Measurements from ENCODE around the gene TTC7B.

TTC7B gene

DNA sequence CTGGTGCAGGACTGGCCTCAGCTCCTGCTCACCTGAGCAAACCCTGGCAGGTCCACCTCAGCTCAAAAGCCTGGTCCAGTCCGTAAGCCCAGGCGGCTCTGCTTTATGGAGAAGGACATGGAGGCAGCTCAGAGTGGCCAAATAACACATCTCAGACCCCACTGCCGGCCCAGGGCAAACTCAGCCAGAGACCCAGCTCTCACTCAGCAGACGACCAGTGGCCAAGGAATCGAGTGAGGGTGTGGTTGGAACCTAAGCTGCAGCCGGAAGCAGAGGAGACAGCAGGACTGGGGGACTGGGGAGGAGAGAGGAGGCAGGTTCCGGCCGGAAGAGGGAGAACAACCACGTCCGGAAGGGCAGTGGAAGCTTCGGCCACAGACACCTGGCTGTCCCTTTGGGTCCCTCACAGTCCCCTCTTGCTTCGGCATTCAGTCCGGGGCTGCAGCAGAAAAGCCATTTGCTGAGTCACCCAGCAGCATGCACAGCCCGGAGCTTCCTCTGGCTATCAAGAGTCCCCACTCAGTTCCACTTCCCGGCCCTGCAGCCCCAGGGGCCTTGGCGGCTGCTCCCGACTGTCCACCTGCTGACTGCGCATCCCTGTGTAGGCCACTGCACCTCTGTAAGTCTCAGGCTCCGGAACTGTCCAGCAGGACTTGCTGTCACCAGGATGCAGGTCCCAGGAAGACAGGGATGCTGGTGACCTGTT is 315.4 kb downstream of the TTC7B start:
- no peak for DNase-seq

DNA sequence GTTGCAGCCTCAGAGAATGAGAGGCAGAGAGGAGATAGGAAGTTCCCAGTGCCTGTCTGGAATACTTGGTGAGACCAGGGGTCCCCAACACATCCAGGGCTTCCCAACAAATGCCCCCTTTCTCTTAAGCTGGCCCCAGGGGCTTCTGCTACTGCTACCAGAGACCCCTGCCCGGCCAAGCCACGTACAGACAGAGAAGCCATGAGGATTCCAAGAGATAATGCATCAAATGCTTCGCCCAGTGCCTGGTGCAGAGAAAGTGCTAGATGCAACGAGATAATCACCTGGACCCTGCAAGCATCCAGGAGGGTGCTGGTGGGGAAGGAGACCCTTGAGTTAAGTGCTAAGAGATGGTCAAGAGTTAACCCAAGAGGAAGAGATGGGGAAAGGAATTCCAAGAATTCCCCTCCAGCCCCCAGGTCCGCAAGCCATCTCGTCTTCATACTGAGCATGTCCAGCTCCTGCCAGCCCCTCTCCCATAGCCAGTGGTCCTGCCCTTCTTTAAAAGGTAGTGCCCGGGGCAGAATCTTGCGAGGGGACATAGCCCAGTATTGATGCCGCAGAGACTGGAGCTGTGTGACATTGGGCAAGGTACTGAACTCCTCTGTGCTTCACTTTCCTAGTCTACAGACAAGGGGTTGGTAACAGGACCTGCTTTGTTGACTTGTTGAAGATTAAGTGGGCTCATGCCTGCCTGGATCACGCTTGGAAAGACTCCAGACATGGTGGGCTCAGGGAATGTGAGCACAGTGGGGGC is 316.1 kb downstream of the TTC7B start:
- DNase-seq: no peak

DNA sequence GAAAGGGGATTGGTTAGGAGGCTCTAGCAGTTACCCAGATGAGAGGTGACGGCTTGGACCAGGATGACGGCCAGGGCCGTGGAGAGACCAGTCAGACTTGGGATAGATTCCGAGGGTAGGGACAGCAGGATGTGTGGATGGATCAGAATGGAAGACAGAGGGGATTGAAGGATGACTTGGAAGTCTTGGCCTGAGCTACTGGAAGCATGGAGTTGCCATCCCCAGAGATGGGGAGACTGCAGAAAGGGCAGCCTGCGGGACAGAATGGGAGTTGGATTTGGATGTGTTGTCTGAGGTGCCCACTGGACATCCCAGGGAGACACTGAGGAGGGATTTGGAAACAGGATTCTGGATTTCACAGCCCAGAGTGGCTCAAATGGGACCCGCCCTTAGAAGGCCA is 317.1 kb downstream of the TTC7B start:
- no peak for DNase-seq

GRCh38 chr14:90498198-90498597 is 318.0 kb downstream of the TTC7B start:
- no peak for DNase-seq

DNA sequence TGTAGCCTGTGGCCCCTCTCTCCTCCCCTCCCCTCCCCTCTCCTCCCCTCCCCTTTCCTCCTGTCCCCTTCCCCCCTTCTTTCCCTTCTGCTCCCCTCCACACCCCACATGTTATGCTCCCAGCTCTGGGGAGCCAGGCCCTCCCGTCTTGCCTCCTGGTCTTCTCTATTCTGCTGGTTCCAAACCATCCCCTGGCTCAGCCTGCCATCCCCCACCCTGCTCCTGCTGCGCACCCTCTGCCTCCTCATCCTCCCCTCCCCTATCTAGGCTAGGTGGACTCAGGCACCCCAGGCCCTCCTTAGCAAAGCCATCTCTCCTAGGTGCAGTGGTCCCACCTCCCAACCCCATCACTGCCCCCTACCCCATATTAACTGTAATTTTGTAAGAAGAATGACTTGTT is 319.9 kb downstream of the TTC7B start:
- no peak for DNase-seq

- no peak for DNase-seq
Observed at GRCh38 chr14:90495357-90496276, 320.6 kb downstream of the TTC7B start.

DNA sequence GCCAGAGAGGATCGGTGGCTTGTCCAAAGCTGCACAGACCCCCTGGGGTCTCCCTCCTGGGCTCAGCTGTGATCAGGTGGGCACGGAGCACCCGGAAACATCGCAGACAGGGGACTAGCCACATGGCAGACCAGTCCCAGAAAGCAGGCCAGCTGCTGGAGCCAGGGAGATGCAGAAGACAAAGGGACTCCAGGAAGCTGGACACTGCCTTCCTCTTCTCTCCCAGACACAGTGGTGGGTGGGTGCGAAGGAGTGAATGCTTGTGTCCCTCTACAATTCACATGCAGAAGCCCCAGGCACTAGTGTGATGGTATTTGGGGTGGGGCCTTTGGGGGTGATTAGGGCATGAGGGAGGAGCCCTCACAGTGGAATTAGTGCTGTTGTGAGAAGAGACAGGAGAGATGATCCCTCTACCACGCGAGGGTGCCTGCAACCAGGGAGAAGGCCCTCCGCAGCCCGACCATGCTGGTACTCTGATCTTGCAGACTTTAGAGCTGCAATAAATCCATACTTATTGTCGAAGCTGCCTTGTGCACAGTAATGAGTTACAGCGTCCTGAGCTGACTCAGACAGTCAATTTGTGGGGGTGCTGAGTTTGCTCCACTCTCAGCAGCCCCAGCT is 324.2 kb downstream of the TTC7B start:
- no peak for DNase-seq

DNA sequence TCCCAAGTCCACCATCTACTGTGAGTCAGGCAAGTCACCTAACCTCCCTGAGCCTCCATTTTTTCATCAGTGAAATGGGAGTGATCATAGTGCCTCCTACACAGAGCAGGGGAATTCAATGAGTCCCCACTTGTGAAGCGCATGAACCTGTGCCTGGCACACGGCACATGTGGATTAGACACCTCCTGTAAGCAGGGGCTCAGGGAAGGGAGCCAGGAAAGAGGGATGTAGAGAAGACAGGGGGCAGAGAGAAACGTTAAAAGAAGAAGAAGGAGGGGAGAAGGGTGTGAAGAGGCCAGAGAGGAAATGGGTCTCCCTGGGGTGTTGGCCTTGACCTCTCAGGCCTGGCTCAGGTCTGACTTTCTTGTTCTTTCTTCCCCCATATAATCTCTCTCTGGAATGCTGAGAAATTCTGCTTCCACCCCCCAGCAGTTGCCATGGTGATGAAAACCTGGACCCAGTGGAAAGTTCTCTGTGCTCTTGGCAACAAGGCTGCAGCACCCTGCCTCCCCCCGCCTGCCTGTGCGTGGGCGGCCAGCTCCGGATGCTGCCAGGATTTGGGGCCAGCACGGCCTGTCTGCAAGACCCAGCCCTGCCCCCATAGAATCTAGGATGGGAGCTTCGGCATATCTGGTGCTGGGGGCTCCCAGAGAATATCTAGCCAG is 324.9 kb downstream of the TTC7B start:
- no peak for DNase-seq

- DNase-seq: no peak
Observed at GRCh38 chr14:90490720-90491050, 325.5 kb downstream of the TTC7B start.

GRCh38 chr14:90489916-90490719 is 326.1 kb downstream of the TTC7B start:
- DNase-seq: no peak

GRCh38 chr14:90489306-90489705 is 326.9 kb downstream of the TTC7B start:
- no peak for DNase-seq

- no peak for DNase-seq
Observed at GRCh38 chr14:90488256-90488655, 328.0 kb downstream of the TTC7B start.

DNA sequence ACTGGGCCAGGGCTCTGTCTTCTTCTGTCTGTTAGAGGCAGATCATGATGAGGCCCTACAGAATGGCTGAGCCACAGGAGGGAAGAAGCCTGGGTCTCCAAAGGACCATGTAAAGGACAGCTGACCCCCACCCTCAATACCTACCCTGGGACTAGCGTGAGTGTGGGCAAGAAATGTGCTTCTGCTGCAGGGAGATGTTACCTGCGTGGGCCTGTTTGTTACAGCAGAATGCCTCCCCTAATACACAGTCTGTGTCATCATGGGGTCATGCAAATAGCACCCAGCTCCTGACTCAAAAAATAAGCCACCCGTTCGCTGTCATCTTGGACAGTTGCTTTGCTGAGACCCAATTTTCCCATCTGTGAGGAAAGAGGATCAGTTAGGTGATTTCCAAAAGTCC is 328.8 kb downstream of the TTC7B start:
- DNase-seq: no peak

DNA sequence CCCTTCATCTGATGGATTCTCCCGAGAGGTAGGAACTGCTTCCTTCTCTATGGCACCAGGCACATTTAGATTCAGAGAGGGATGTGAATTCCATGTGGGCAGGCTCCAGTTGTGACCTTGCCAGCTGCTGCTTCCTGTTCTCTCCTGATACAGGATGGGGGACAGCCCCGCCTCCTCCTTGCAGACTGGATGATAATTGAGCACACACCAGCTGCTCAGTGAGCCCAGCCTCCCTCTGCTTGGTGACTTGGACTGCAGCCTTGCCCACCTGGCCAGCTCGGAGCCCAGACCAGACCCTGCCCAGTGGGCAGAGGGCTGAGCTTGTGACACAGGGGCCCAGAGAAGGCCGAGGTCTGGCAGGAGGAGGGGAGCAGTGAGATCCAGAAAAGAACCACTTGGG is 329.2 kb downstream of the TTC7B start:
- DNase-seq: no peak

GRCh38 chr14:90484291-90484690 is 331.9 kb downstream of the TTC7B start:
- no peak for DNase-seq

GRCh38 chr14:90483571-90483974 is 332.7 kb downstream of the TTC7B start:
- DNase-seq: no peak

GRCh38 chr14:90483117-90483516 is 333.1 kb downstream of the TTC7B start:
- no peak for DNase-seq

DNA sequence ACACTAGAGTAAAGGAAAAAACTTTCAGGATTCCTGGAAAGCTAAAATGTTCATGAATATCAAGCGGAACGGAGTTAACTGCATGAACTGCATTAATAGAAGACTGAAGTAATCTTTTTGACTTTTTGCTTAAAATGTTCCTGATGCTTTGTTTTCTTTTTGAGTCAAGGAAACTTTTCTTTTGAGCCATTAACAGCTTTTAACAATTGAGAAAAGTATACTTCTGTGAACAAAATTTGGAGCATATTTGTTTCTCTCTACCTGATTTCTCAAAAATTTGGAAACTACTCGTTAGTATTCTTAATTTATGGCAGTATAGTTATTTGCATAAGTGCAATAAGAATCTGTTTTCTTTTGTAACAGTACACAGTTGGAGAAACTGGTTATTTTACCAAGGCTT is 340.9 kb downstream of the TTC7B start:
- no peak for DNase-seq

All from activated CD4-positive, CD25-positive, alpha-beta regulatory T cell (primary cell).